Type B pancreatic cell (in vitro differentiated cells): ENCODE data around the gene PRIM2. TPM values are rescaled to one million over a fixed set of nuclear protein-coding genes. Genes with fewer than 3 reads are reported as not detected.
"Not testable (repeated sequence)": the region's sequence is repeated elsewhere in the genome, so short reads cannot be mapped to it uniquely, and the experiment has no call there.

Experiments
- DNase-seq: peaks from one replicate; pipeline ENCODE4 v3.0.0; 2021; ENCODE audit warnings: mixed read lengths; ENCODE audit not compliant: unreplicated experiment; ENCODE audit errors: extremely low spot score
- H3K27ac Mint-ChIP-seq: 2 replicates; pipeline ENCODE4 v1.8.0; 2021; ENCODE audit warnings: mild to moderate bottlenecking, mixed read lengths
- H3K27me3 Mint-ChIP-seq: 2 replicates; pipeline ENCODE4 v1.8.0; 2021; ENCODE audit warnings: mixed read lengths
- H3K36me3 Mint-ChIP-seq: 2 replicates; pipeline ENCODE4 v1.8.0; 2021; ENCODE audit warnings: mixed read lengths
- H3K4me1 Mint-ChIP-seq: one replicate; pipeline ENCODE4 v1.8.0; 2021; ENCODE audit warnings: mixed read lengths; ENCODE audit not compliant: unreplicated experiment
- H3K4me3 Mint-ChIP-seq: 2 replicates; pipeline ENCODE4 v1.8.0; 2021; ENCODE audit warnings: mild to moderate bottlenecking, mixed read lengths
- H3K9me3 Mint-ChIP-seq: 2 replicates; pipeline ENCODE4 v1.8.0; 2021; ENCODE audit warnings: mixed read lengths
- CTCF ChIP-seq: fragments of 200-600 bp; sonication (generic); conservative IDR thresholded peaks from 2 replicates; pipeline ENCODE4 v1.5.0; 2021; ENCODE audit warnings: antibody characterized with exemption, mild to moderate bottlenecking
- total RNA-seq: library from RNA; stranded (reverse); gene quantifications from 2 replicates; pipeline ENCODE4 v1.2.1, GENCODE V29; 2021; ENCODE audit warnings: low replicate concordance

Gene PRIM2
- total RNA-seq, 1 donor from 2014 or later: 26.6 TPM

GRCh38 chr6:57606331-57606730 lies 288.9 kb downstream of the PRIM2 start:
- H3K9me3 Mint-ChIP-seq, H3K4me1 Mint-ChIP-seq, H3K36me3 Mint-ChIP-seq, H3K27me3 Mint-ChIP-seq, DNase-seq, H3K27ac Mint-ChIP-seq, H3K4me3 Mint-ChIP-seq: not testable (repeated sequence)

- not testable (repeated sequence) for H3K27ac Mint-ChIP-seq, H3K4me1 Mint-ChIP-seq
Observed at GRCh38 chr6:57610612-57611011, 293.2 kb downstream of the PRIM2 start.

GRCh38 chr6:57618959-57619358 lies 301.5 kb downstream of the PRIM2 start:
- H3K4me3 Mint-ChIP-seq, DNase-seq, H3K4me1 Mint-ChIP-seq, H3K27ac Mint-ChIP-seq, H3K36me3 Mint-ChIP-seq, H3K27me3 Mint-ChIP-seq, H3K9me3 Mint-ChIP-seq: not testable (repeated sequence)

More at GRCh38 chr6:57610612-57611011, 293.2 kb downstream of the PRIM2 start:
- not testable (repeated sequence) for H3K27me3 Mint-ChIP-seq, DNase-seq, H3K9me3 Mint-ChIP-seq, H3K36me3 Mint-ChIP-seq, H3K4me3 Mint-ChIP-seq

GRCh38 chr6:57631773-57632172 lies 314.3 kb downstream of the PRIM2 start:
- not testable (repeated sequence) for DNase-seq, H3K27ac Mint-ChIP-seq, H3K4me3 Mint-ChIP-seq, H3K27me3 Mint-ChIP-seq, H3K4me1 Mint-ChIP-seq, H3K9me3 Mint-ChIP-seq, H3K36me3 Mint-ChIP-seq

- not testable (repeated sequence) for DNase-seq, H3K4me3 Mint-ChIP-seq, H3K4me1 Mint-ChIP-seq, H3K9me3 Mint-ChIP-seq, H3K36me3 Mint-ChIP-seq, H3K27me3 Mint-ChIP-seq, H3K27ac Mint-ChIP-seq
Observed at GRCh38 chr6:57658526-57658925, 341.1 kb downstream of the PRIM2 start.

- not testable (repeated sequence) for H3K27me3 Mint-ChIP-seq, H3K4me1 Mint-ChIP-seq, H3K9me3 Mint-ChIP-seq, H3K27ac Mint-ChIP-seq, H3K36me3 Mint-ChIP-seq, H3K4me3 Mint-ChIP-seq, DNase-seq
Observed at GRCh38 chr6:57659794-57660193, 342.4 kb downstream of the PRIM2 start.

GRCh38 chr6:57660940-57661339 lies 343.5 kb downstream of the PRIM2 start:
- not testable (repeated sequence) for H3K4me1 Mint-ChIP-seq, H3K27me3 Mint-ChIP-seq, H3K27ac Mint-ChIP-seq, H3K9me3 Mint-ChIP-seq, H3K36me3 Mint-ChIP-seq, H3K4me3 Mint-ChIP-seq, DNase-seq

- H3K9me3 Mint-ChIP-seq, H3K27me3 Mint-ChIP-seq, H3K27ac Mint-ChIP-seq, H3K4me3 Mint-ChIP-seq, DNase-seq, H3K4me1 Mint-ChIP-seq, H3K36me3 Mint-ChIP-seq: not testable (repeated sequence)
Observed at GRCh38 chr6:57668108-57668507, 350.7 kb downstream of the PRIM2 start.

- not testable (repeated sequence) for H3K27me3 Mint-ChIP-seq, DNase-seq, H3K9me3 Mint-ChIP-seq, H3K4me3 Mint-ChIP-seq, H3K4me1 Mint-ChIP-seq, H3K36me3 Mint-ChIP-seq, H3K27ac Mint-ChIP-seq
Observed at GRCh38 chr6:57671237-57671636, 353.8 kb downstream of the PRIM2 start.

- H3K27me3 Mint-ChIP-seq, H3K4me1 Mint-ChIP-seq, DNase-seq, H3K27ac Mint-ChIP-seq, H3K9me3 Mint-ChIP-seq, H3K36me3 Mint-ChIP-seq, H3K4me3 Mint-ChIP-seq: not testable (repeated sequence)
- TF ChIP-seq CTCF: peak; percentile 27
Observed at GRCh38 chr6:57671937-57672627, 354.7 kb downstream of the PRIM2 start.

GRCh38 chr6:57673281-57673680 lies 355.9 kb downstream of the PRIM2 start:
- DNase-seq, H3K27ac Mint-ChIP-seq, H3K4me3 Mint-ChIP-seq, H3K4me1 Mint-ChIP-seq, H3K9me3 Mint-ChIP-seq, H3K27me3 Mint-ChIP-seq, H3K36me3 Mint-ChIP-seq: not testable (repeated sequence)

- not testable (repeated sequence) for H3K4me3 Mint-ChIP-seq, H3K27ac Mint-ChIP-seq, H3K36me3 Mint-ChIP-seq, H3K9me3 Mint-ChIP-seq, H3K27me3 Mint-ChIP-seq, DNase-seq, H3K4me1 Mint-ChIP-seq
Observed at GRCh38 chr6:57675386-57675785, 358.0 kb downstream of the PRIM2 start.

GRCh38 chr6:57696382-57696781 lies 379.0 kb downstream of the PRIM2 start:
- H3K36me3 Mint-ChIP-seq, H3K4me3 Mint-ChIP-seq, H3K4me1 Mint-ChIP-seq, H3K27ac Mint-ChIP-seq, H3K9me3 Mint-ChIP-seq, H3K27me3 Mint-ChIP-seq, DNase-seq: not testable (repeated sequence)
